NCI-H2029 (cell line): ENCODE measurements around the gene TDRD1.

Experiments used
- DNase-seq: peaks from one replicate; lab custom pipeline; 2025; lab: John Stamatoyannopoulos, UW

Gene TDRD1

DNA sequence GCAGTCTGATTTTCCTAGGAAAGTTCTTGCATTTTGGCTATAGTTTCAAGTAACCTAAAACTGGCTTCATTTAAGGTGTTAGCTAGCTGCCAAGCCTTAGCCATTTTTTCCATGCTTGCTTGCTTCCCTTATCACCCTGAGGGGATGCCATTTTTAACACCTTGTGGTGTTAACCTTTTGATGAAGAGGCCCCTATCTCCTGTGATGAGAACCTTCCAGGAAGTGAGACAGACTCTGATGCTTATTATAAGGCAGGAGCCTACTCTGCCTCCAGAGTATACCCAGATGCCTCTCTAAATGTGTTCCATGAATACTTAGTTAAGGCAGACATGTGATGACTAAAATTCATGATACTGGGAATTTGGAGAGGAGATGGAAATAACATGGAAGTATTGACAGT, 55.0 kb downstream of the TDRD1 start:
- DNase-seq: no peak

DNA sequence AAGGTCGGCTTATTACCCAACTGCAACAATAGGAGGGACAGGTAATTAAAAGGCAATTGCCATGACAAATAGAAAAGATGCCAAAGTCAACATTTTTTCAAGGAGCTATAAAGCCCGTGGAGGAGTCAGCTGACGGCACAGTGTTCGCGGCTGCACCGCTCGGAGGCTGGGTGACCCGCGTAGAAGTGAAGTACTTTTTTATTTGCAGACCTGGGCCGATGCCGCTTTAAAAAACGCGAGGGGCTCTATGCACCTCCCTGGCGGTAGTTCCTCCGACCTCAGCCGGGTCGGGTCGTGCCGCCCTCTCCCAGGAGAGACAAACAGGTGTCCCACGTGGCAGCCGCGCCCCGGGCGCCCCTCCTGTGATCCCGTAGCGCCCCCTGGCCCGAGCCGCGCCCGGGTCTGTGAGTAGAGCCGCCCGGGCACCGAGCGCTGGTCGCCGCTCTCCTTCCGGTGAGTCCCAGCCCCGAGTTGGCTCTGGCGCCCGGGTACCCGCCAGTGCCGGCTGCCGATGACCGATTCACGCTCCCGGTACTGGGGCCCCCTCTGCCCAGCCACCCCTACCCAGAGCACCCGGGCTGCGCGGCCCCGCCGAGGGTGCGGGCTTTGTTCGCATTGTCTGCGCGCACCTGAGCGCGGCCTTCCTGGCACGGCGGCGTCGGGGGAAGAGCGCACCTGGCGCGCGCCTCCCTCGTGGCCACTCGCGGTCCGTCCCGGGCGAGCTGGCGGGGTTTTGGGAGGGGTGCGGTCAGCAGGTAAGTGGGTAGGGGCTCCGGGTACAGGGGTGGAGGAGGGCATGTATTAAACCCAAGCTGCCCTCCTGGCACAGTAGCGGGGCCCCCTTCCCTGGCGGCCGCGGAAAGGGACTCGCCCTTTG, 60.2 kb downstream of the TDRD1 start, which contains the start of gene VWA2:
Gene VWA2 (plus strand): TSS at position 138 of the 877 bp plus-strand sequence. CDS start 9,460 bp downstream, outside the sequence.
- peak; percentile 72 for DNase-seq

DNA sequence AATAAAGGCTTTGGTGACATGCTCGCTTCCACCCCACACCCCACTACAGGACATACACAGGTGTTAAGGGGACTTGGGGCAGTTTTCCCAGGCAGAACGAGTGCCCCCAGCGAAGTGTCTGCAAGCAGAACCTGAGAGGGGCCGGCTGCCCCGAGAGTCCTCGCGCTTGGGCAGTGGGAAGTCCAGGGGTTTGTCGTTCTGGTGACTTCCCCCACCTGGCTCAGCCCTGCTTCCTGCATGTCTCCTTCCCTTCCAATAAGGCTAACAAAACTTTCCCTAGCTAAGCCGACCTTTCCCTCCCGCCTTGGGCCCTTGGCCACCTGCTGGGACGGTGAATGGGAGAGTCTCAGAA, 60.8 kb downstream of the TDRD1 start:
- no peak for DNase-seq

DNA sequence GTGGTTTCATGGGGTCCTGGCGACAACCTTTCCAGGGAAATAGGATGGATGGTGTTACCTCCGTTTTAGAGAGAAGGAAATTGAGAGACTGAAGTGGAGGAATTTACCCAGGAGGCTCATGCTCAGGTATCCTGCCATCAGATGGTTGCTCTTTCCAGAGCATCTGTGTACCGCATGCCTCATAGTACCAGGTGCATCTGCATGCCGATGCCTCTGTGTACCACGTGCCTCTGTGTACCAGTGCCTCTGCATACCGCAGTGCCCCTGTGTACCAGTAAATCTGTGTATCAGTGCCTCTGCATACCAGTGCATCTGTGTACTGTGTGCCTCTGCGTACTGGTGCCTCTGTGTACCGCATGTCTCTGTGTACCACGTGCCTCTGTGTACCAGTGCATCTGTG, 63.1 kb downstream of the TDRD1 start:
- DNase-seq: no peak

DNA sequence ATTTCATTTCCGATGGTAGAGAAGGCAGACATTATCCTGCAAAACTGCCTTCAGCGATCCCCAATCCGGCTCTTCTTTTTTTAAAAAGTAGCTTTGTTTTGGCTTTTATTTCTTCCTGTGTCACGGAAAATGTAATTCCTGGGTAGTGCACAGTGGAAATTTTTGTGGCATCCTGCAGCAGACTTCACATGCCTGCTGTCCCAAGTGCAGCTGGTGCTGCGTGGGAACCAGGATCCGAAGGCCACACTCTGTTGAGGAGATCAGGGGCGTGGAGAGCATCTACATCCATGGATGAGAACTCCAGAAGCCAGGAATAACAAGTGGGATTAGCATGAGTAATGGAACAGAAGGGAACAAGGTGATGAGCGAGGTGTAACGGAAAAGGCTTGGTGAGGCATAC, 64.5 kb downstream of the TDRD1 start:
- no peak for DNase-seq

DNA sequence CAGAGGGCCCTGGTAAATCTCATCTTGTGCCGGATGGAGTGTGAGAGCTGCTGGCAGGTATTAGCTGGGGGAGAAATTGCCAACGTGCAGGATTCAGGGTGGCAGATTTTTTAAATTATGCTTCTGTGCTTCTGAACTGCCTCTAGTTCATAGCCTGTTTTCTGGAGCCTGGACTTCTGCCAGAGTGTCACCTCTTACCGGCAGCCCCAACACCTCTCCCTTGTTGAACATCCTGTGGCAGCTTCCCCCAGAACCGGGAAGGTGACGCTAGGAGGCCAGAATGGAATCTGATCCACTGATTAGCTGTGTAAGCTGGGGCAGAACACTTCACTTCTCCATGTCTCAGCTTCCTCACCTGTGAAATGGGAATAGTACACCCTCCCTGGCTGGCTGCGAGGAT, 65.0 kb downstream of the TDRD1 start:
- no peak for DNase-seq

DNA sequence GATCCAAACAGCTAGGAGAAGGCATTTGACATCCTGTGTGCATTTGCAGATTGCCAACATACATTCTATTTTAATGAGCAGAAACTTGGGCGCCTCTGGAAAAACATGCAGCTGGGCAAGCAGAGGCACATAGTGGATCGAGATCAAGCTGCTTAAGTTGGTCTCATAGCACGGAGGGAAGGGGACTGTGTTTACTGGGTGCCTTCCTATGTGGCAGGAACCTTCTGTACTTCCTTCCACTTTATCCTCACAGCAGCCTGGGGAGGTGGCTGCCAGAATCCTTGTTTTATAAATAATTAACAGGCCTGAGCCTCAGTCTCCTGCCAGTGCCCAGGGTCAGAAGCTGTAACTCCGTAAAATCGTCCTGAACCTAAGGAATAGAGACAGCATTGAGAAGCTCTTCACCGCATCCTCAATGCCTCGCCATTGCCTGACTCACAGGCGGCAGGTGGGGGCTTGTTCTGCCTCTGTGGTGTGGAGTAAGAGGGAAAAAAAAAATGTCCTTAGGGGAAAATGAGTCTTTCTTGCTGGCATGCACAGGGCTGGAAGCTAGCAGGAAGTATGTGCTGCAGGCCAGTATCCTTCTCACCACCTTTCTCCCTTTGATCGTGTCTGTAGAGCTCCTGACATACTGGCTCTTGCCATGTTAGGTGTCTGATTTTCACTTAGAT, 66.1 kb downstream of the TDRD1 start:
- DNase-seq: no peak

DNA sequence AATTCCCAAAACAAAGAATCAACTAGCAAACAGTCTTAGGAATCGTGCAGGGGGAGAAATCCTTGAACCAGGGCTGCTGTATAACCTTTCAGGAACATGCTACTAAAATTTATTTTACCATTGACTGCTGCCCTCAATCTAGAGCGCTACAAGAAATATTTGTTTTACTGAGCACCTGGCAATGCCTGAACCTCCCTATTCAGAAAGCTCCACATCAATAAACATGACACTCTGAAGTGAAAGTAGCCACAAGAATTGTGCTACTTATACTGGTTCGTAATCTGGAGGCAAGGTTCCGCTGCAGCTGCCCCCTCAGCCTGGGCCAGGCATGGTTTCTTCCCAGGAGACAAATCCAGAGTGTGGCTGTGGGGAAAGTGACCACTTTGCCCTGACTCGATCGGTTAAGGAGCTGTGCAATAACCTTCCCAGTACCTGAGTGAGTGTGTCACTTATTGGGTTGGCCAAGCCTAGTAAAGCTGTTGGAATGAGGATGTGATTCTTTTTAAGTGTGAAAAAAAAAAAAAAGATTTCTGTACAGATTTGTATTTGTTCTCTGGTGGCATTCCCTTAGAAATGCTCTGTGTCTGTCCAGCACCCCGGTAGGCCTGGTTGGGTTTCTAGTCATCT, 67.6 kb downstream of the TDRD1 start:
- no peak for DNase-seq

DNA sequence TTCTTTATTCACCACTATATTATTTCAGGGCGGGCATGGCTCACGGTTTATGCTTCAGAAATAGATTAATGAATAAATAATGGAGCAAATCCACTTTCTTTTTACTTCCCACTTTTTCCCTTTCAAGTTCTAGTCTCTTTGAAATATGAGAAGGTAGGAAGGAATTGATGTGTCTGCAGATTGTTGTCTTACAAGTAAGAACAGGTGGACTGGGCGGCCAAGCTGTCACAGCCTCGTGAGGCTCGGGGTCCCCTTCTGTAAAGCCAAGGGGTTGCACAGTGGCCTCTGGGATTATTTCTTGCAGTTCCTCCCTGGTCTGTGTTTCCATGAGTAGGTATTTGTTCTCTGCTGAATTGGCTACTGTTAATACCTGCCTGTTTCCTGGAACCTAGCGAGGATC, 71.1 kb downstream of the TDRD1 start:
- no peak for DNase-seq

DNA sequence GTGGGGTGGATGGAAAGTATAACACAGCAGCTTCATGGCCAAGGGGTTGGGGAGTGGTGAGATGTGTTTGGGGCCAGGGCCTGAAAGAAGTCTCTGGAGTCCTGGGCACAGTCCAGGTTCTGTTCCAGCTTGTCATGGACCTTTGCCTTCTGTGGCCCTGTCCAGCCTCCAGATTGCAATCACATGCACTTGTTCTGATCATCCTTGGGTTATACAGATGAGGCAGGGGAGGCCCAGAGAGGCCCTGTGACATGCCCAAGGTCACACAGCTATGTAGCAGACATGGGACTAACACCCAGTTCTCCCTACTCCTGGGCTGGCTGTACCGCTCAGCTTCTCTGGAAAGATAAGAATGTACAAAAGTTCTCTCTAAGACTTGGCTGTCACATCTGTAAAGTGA, 71.6 kb downstream of the TDRD1 start:
- no peak for DNase-seq

DNA sequence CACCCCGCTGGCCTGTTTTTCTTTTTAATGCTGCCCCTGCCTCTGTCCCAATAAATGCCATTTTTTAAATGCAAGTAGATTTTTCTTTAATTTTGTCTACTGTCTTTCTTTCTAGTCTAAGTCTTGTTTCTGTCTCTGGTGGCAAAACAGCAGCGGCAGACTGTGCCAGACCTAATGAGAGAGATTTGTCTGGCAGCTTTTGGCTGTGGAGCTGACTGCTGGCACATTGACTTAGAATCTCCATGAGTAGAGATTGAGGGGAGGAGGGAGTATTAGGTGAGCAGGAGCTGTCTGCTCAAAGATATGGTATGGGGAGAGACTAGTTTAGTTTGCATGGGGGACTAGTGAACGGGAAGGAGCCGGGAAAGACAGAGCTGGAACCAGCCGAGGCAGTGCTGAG, 72.9 kb downstream of the TDRD1 start:
- DNase-seq: no peak

DNA sequence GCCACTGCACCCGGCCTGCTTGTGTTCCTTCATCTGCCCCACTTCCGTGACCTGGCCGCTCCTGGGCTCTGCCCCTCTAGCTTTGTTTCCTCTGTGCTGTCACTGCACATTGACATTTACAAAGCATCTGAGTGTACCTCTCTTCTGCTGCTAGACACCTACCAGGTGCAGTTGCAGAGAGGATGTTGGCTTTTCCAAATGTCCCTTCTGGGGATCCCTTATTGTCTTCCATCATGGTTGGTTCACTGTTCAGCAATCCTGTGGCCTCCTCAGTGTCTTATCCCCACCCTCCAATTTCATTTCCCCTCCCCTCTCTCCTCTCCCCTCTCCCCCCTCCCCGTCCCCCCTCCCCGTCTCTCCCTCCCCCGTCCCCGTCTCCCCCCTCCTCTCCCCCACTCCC, 73.7 kb downstream of the TDRD1 start:
- no peak for DNase-seq

DNA sequence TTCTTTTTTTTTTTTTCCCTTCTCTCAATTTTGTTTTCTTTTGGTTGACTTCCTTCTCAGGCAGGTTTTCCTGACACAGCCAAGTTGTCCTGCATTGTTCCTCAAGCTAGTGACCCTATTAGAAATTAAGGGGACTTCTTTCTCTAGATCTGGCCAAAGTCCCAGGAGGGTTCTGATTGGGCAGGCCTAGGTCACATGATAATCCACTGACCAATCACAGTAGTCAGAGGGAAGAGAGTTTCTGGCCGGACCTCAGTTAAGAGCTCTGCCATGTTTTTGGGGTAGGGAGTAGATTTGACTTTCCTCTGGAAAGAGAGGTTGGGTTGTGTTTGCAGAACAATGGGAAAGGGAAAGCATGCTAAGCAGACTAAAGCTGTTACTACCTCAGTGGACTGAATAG, 76.1 kb downstream of the TDRD1 start:
- DNase-seq: no peak

DNA sequence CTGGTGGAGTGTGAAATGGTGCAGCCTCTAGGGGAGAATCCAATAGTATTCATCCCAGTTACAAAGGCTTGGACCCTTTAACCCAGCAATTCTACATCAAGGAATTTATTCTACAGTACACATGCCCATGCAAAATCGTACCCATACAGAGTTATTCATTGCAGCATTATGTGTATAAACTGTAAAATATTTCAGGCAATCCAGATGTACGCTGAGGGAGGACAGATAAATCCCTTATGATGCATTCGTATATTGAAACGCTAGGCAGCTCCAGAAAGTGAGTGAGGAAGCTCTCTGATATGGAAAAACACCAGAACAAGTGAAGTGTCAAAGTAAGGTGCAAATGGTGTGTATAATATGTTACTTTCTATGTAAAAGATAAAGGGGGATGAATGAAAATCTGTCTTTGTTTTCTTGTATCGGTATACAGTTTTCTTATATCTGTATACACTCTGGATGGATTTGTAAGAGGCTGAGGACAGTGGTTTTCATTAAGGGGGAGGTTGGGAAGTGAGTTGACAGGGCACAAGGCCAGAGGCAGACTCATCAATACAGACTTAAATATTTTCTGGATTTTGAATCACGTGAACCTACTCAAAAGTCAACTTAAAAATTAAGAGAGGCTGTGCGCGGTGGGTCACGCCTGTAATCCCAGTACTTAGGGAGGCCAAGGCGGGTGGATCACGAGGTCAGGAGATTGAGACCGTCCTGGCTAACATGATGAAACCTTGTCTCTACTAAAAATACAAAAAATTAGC, 77.0 kb downstream of the TDRD1 start:
- no peak for DNase-seq

DNA sequence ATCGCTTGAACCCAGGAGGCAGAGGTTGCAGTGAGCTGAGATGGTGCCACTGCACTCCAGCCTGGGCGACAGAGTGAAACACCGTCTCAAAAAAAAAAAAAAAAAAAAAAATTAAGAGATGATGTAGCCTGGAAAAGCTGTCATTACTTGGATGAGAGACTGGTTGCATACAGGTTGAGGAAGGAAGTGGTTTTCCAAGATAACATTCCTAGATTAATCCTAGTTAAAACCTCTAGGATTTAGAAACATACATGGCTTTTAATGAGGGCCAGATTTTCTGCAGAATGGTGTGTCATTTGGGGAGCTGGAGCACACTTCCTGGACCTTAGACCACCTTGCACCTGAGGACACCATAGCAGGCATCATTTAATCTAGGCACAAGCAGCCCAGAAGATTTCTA, 77.7 kb downstream of the TDRD1 start:
- no peak for DNase-seq

DNA sequence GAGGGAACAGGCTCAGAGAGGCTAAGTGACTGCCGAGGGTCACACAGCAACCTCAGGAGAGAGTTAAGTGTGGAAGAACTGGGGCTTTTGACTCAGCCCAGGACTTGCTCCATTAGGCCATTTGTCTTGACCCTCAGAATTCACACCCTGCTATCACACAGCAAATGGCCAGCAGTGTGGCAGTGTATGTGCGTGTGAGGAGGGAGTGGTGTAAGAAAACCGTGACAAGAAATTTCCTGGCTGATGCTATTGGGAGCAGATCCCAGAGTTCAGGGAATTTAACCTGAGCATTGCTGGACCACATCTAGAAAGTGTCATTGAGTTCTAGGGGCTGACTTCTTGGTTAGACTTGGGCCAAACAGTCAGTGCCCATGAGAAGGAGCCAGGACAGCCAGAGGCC, 78.3 kb downstream of the TDRD1 start:
- no peak for DNase-seq

DNA sequence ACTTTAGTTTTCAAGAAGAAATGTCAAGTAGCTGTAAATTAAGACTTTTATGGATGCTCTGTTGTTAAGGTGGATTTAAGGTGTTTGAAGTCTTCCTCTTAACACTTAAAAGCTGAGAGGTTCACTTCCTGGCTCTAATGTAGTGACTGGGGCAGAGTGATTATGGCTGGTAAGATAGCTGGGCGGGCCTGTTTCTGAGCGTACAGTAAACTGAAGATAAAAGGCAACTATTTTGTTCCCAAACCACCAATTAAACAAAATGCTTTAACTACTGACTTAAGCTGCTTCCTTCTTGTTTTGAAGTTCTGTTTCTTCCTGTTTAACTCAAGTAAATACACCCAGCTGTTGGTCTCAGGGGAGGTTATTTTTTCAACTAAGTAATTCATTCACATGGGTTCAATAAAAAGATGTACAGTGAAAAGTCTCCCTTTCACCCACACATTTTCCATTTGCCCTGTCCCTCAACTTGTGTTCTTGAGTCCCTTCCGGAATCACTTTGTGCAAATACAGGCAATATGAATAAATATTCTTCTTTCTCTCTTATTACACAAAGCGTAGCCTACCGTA, 79.2 kb downstream of the TDRD1 start:
- no peak for DNase-seq

DNA sequence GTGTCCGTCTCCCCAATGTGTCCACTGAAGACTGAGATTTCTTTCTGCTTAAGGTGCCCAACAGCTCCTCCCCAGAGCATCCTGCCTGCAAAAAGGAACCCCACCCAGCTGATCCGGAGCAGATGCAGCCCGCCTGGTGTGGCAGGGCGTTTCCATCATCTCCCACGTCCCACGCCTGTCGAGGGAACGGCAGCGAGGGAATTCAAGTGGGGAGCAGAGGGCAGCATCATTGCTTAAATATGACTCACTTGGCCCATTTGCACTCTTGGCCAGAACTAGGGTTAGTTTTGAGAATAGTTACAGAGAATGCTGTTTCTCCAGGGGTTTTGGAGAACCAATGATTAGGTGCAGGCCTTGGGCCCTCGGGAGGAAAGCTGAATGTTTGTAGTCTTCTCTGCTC, 80.7 kb downstream of the TDRD1 start:
- no peak for DNase-seq

DNA sequence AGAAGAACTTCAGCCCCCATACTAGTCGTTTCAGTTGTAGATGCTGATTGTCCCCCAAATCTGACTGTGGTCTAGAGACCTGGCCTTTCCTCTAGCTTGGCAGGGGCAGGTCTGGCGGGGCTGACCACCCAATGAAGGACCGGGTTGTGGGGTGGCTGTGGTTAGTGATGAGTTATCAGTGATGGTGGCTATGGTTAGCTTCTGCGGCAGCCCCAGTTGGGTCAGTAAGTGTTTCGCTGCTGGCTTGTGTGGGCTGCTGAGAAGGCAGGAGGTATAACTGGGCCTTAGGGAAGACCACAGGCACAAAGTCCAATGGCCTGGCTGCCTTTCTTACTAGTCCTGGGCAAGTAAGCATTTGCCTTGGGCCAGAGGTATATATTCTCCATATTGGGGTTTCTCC, 81.2 kb downstream of the TDRD1 start:
- DNase-seq: no peak

DNA sequence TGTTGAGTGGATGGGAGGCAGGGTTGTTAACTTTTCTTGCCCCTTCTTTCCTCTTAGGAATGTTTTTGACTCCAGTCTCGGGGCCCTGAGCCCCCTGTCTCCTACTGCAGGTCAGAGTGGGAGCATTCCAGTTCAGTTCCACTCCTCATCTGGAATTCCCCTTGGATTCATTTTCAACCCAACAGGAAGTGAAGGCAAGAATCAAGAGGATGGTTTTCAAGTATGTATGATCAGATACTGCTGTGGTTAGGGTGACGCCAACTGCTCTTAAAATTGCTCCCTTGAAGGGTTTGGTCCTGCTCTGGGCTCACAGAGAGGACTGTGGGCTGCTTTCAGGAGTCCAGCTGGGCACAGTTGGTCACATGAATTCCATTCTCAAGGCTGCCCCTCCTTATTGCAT, 81.9 kb downstream of the TDRD1 start:
- DNase-seq: no peak

DNA sequence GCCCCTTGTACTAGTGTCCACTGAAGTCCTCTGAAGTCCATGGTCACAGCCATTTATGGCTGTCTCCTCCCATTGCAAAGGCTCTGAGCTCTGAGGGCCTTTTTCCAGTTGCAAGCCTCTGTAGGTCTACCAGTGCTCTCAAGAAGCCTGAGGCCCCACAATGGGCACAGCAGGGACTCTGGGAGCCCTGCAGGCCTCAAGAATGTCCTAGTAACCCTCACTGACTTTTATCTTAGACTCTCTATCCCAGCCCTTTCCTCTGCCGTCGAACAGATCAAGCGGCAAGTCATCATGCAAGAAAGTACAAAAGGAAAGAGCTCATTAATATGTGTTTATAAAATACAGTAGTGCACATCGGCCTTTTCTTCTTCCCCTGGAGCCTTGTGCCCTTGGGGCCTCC, 83.3 kb downstream of the TDRD1 start:
- DNase-seq: no peak

DNA sequence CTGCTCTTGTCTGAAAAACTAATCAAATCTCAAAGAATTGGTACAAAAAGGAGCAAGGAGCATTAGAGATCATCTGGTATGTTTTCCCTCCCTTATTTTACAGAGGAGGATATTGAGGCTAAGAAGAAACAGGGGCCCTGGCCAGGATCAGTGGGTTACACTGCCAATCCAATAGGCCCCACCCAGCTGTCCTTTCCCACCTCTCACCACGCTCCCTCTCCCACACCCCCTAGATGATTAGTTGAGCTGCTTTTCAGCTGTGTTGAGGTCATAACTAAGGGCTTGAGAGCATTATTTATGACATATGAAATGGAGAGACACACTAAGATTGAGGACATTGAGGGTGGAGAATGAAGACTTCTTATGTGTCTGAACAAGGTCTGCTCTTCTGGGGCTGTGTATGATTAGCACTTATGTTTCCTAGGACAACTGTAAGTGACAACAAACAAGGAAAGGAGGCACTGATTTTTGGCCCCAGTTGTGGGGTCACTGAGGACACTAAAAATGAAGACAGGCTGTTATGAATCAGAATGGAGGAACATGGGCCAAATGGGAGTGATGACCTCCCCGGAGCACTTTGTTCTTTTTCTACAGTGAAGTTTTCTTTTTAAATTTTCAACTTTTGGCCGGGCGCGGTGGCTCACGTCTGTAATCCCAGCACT, 86.4 kb downstream of the TDRD1 start:
- no peak for DNase-seq
